ENCODE data around the gene CACYBP. TPM values are rescaled to one million over a fixed set of nuclear protein-coding genes. Genes with fewer than 3 reads are reported as not detected.

The CACYBP gene
- total RNA-seq, 1 experiment from 2014 or later = 258 TPM

GRCh38 chr1:174974711-174975119 is 25.0 kb upstream of the CACYBP start:
- no peak for DNase-seq (ENCODE audit: low read depth)

GRCh38 chr1:174975764-174976163 is 24.0 kb upstream of the CACYBP start:
- no peak for DNase-seq (ENCODE audit: low read depth)

GRCh38 chr1:174976436-174977108 is 23.2 kb upstream of the CACYBP start:
- DNase-seq (ENCODE audit: low read depth) = peak; percentile 58

GRCh38 chr1:174982971-174983689 is 16.6 kb upstream of the CACYBP start:
- DNase-seq (ENCODE audit: low read depth) = peak; percentile 45

- no peak for DNase-seq (ENCODE audit: low read depth)
Measured at GRCh38 chr1:174984952-174985351, 14.8 kb upstream of the CACYBP start.

GRCh38 chr1:174988539-174988938 is 11.2 kb upstream of the CACYBP start:
- no peak for DNase-seq (ENCODE audit: low read depth)

- DNase-seq (ENCODE audit: low read depth) = no peak
Measured at GRCh38 chr1:174988986-174989385, 10.8 kb upstream of the CACYBP start.

GRCh38 chr1:174989536-174990220 is 10.1 kb upstream of the CACYBP start:
- DNase-seq (ENCODE audit: low read depth) = peak; percentile 18

- DNase-seq (ENCODE audit: low read depth) = peak; percentile 84
Measured at GRCh38 chr1:174990382-174990999, 9.3 kb upstream of the CACYBP start.

- no peak for DNase-seq (ENCODE audit: low read depth)
Measured at GRCh38 chr1:174991473-174991872, 8.3 kb upstream of the CACYBP start.

- no peak for DNase-seq (ENCODE audit: low read depth)
Measured at GRCh38 chr1:174995121-174995520, 4.6 kb upstream of the CACYBP start.

- DNase-seq (ENCODE audit: low read depth) = no peak
Measured at GRCh38 chr1:174995916-174996315, 3.8 kb upstream of the CACYBP start.

GRCh38 chr1:174996476-174996875 is 3.3 kb upstream of the CACYBP start:
- peak; percentile 25 for DNase-seq (ENCODE audit: low read depth)

GRCh38 chr1:174997041-174997440 is 2.7 kb upstream of the CACYBP start:
- no peak for DNase-seq (ENCODE audit: low read depth)

- peak; percentile 57 for DNase-seq (ENCODE audit: low read depth)
Measured at GRCh38 chr1:174998569-174999215, 1.1 kb upstream of the CACYBP start.

- peak; percentile 97 for DNase-seq (ENCODE audit: low read depth)
Measured at GRCh38 chr1:174999216-174999935, 371 bp upstream of the CACYBP start.

GRCh38 chr1:175000697-175001187 is 995 bp downstream of the CACYBP start:
- DNase-seq (ENCODE audit: low read depth) = no peak

- no peak for DNase-seq (ENCODE audit: low read depth)
Measured at GRCh38 chr1:175002910-175003517, 3.3 kb downstream of the CACYBP start.

- no peak for DNase-seq (ENCODE audit: low read depth)
Measured at GRCh38 chr1:175003521-175003920, 3.8 kb downstream of the CACYBP start.

- no peak for DNase-seq (ENCODE audit: low read depth)
Measured at GRCh38 chr1:175005085-175005783, 5.5 kb downstream of the CACYBP start.
